GM23338 (cell line): ENCODE data around the gene ZBTB45. TPM values are rescaled to one million over a fixed set of nuclear protein-coding genes. Genes with fewer than 3 reads are reported as not detected.

Experiments used
- ATAC-seq: fragments of 200-7000 bp; cut with Tn5 transposase; 3 replicates; pipeline ENCODE4 v1.9.1; 2020
- DNase-seq: peaks from one replicate; pipeline ENCODE4 v3.0.0-alpha.2; 2015; ENCODE audit warnings: low spot score
- H2AFZ ChIP-seq: fragments of 200-600 bp; sonication (generic); 2 replicates; pipeline ENCODE4 v1.8.0; 2016; ENCODE audit warnings: antibody characterized with exemption, mild to moderate bottlenecking, moderate library complexity
- H3F3A ChIP-seq: fragments of 200-600 bp; sonication (generic); replicated peaks from 2 replicates; pipeline ENCODE4 v1.8.0; 2017; ENCODE audit warnings: antibody characterized with exemption, mixed run types, low read depth
- H3K27ac ChIP-seq: fragments of 200-600 bp; sonication (generic); 2 replicates; pipeline ENCODE4 v1.6.1; 2016; ENCODE audit warnings: low read depth
- H3K27me3 ChIP-seq: fragments of 200-600 bp; sonication (generic); 2 replicates; pipeline ENCODE4 v1.8.0; 2016; ENCODE audit warnings: mild to moderate bottlenecking, mixed run types, moderate library complexity; ENCODE audit not compliant: insufficient read depth
- H3K36me3 ChIP-seq: fragments of 200-600 bp; sonication (generic); 2 replicates; pipeline ENCODE4 v1.8.0; 2016; ENCODE audit warnings: mild to moderate bottlenecking; ENCODE audit not compliant: insufficient read depth
- H3K4me1 ChIP-seq: fragments of 200-600 bp; sonication (generic); 2 replicates; pipeline ENCODE4 v1.8.0; 2016; ENCODE audit warnings: mild to moderate bottlenecking, moderate library complexity; ENCODE audit not compliant: insufficient read depth
- H3K4me2 ChIP-seq: fragments of 200-600 bp; sonication (generic); 2 replicates; pipeline ENCODE4 v1.7.1; 2017; ENCODE audit warnings: mixed run types
- H3K4me3 ChIP-seq: fragments of 200-600 bp; sonication (generic); 2 replicates; pipeline ENCODE4 v1.6.1; 2016; ENCODE audit warnings: mixed run types
- H3K79me2 ChIP-seq: fragments of 200-600 bp; sonication (generic); replicated peaks from 2 replicates; pipeline ENCODE4 v1.8.0; 2017; ENCODE audit warnings: mild to moderate bottlenecking; ENCODE audit not compliant: insufficient read depth
- H3K9me2 ChIP-seq: fragments of 200-600 bp; sonication (generic); 2 replicates; pipeline ENCODE4 v1.8.0; 2017; ENCODE audit not compliant: insufficient read depth
- H4K20me1 ChIP-seq: fragments of 200-600 bp; sonication (generic); replicated peaks from 2 replicates; pipeline ENCODE4 v1.8.0; 2017; ENCODE audit warnings: mild to moderate bottlenecking; ENCODE audit not compliant: insufficient read depth
- H3K27ac Mint-ChIP-seq: 2 replicates; pipeline ENCODE4 v1.8.0; 2020; ENCODE audit warnings: inconsistent platforms, mild to moderate bottlenecking, moderate library complexity, mixed read lengths
- H3K27me3 Mint-ChIP-seq: 3 replicates; pipeline ENCODE4 v1.8.0; 2022; ENCODE audit warnings: low read depth, mild to moderate bottlenecking, moderate library complexity, mixed read lengths, inconsistent platforms; ENCODE audit not compliant: insufficient read depth, poor library complexity
- H3K36me3 Mint-ChIP-seq: 3 replicates; pipeline ENCODE4 v1.8.0; 2021; ENCODE audit warnings: low read depth, mild to moderate bottlenecking, inconsistent platforms, moderate library complexity, mixed read lengths
- H3K4me1 Mint-ChIP-seq: 3 replicates; pipeline ENCODE4 v1.8.0; 2020; ENCODE audit warnings: mild to moderate bottlenecking, inconsistent platforms, mixed read lengths
- H3K4me3 Mint-ChIP-seq: 3 replicates; pipeline ENCODE4 v1.8.0; 2021; ENCODE audit warnings: moderate library complexity, mild to moderate bottlenecking, inconsistent platforms, mixed read lengths
- H3K9me3 Mint-ChIP-seq: 3 replicates; pipeline ENCODE4 v1.8.0; 2020; ENCODE audit warnings: moderate library complexity, mild to moderate bottlenecking, inconsistent platforms, mixed read lengths
- CREB1 ChIP-seq: fragments of 250-450 bp; sonication (Bioruptor Pico); IDR thresholded peaks from 2 replicates; pipeline ENCODE4 v1.5.0; 2020; ENCODE audit warnings: low read depth, mild to moderate bottlenecking, moderate library complexity
- CTCF ChIP-seq, 2 experiments: fragments of 200-600 bp in 1 of 2; sonication (generic) in 1 of 2; conservative IDR thresholded peaks; 2 replicates each; pipeline versions ENCODE4 v1.5.1 to v1.6.1; 2016 to 2017; ENCODE audit warnings: antibody characterized with exemption in 2 of 2, low read depth in 2 of 2, mild to moderate bottlenecking in 2 of 2, moderate library complexity in 1 of 2
- EZH2 ChIP-seq: fragments of 200-600 bp; sonication (generic); IDR thresholded peaks from one replicate; pipeline ENCODE4 v1.8.0; 2017; ENCODE audit warnings: antibody characterized with exemption, mild to moderate bottlenecking, low read depth; ENCODE audit not compliant: unreplicated experiment
- EZH2phosphoT487 ChIP-seq: fragments of 200-600 bp; sonication (generic); IDR thresholded peaks from one replicate; pipeline ENCODE4 v1.8.1; 2018; ENCODE audit warnings: antibody characterized with exemption; ENCODE audit not compliant: unreplicated experiment
- JUNB ChIP-seq: IDR thresholded peaks from one replicate; pipeline ENCODE4 v1.6.1; 2016; ENCODE audit warnings: antibody characterized with exemption; ENCODE audit not compliant: unreplicated experiment
- NANOG ChIP-seq: IDR thresholded peaks from 2 replicates; pipeline ENCODE4 v1.6.1; 2016; ENCODE audit warnings: antibody characterized with exemption, borderline replicate concordance
- POLR2AphosphoS5 ChIP-seq: IDR thresholded peaks from 2 replicates; pipeline ENCODE4 v1.6.1; 2016; ENCODE audit warnings: antibody characterized with exemption, low read depth
- STAT1 ChIP-seq: IDR thresholded peaks from one replicate; pipeline ENCODE4 v1.6.1; 2016; ENCODE audit warnings: antibody characterized with exemption; ENCODE audit not compliant: unreplicated experiment
- ZNF114 ChIP-seq: fragments of 250-450 bp; sonication (Bioruptor Pico); IDR thresholded peaks from 2 replicates; pipeline ENCODE4 v1.5.0; 2020; ENCODE audit warnings: mild to moderate bottlenecking, moderate library complexity
- ZNF331 ChIP-seq: fragments of 250-450 bp; sonication (Bioruptor Pico); IDR thresholded peaks from 2 replicates; pipeline ENCODE4 v1.5.0; 2020; ENCODE audit warnings: low read depth, mild to moderate bottlenecking, moderate library complexity
- polyA plus RNA-seq: library from polyadenylated mRNA; unstranded; fragments of >200 nt; fragmentation: Nextera tagmentation; extraction: Ambion mirVana; gene quantifications from 2 replicates; pipeline ENCODE4 v1.2.1, GENCODE V29; 2016
- total RNA-seq: library from RNA; depleted of rRNA; stranded (reverse); fragments of >200 nt; shearing (Covaris generic); gene quantifications from 2 replicates; pipeline ENCODE4 v1.2.3, GENCODE V29; 2014
- TF ChIP-seq, protein P1 (sequence below): IDR thresholded peaks from 2 replicates; pipeline ENCODE4 v1.6.1; 2016; ENCODE audit warnings: antibody characterized with exemption
- TF ChIP-seq, protein P2 (sequence below): IDR thresholded peaks from one replicate; pipeline ENCODE4 v1.6.1; 2018; ENCODE audit warnings: antibody characterized with exemption; ENCODE audit not compliant: unreplicated experiment
- TF ChIP-seq, protein P3 (sequence below): fragments of 250-450 bp; sonication (Bioruptor Pico); IDR thresholded peaks from 2 replicates; pipeline ENCODE4 v1.5.0; 2020; ENCODE audit warnings: mild to moderate bottlenecking, moderate library complexity

The ZBTB45 gene
- total and polyA plus RNA-seq, 2 experiments from 2014 or later = 9.5 to 10.4 TPM

DNA sequence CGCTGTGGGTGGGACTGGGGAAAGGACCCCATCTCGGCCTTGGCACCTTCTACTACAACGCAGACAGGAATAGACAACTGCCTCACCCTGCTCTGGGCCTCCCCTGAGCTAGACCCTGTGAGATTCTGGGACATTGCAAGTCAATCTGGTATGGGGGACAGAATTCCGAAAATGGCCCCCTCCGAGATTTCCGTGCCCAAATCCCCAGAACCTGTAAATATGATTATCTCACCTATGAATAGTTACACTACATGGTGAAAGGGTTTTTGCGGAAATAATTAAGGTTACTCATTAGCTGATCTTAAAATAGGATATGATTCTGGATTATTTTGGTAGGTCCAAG, 618 bp upstream of the ZBTB45 start:
- peak overlapping the region; percentile 85 for H3K4me2 ChIP-seq
- Mint-ChIP-seq H3K27me3 (peaks cover 35% of the 10 kb centered on the region), H3K4me1 (peaks cover 46% of the 10 kb centered on the region), H3K27ac (peak overlapping the region; percentile 98), H3K9me3 (no peaks in the 10 kb centered on the region; the same call in 2 of the 3 replicates), H3K36me3 (peaks cover 16% of the 10 kb centered on the region), H3K4me3 (peak overlapping the region; percentile 86)
- no peaks in the 10 kb centered on the region for H3K9me2 ChIP-seq
- peak overlapping the region; percentile 93; the same call in 1 of the 2 replicates for H2AFZ ChIP-seq
- H3K79me2 ChIP-seq = peaks cover 8% of the 10 kb centered on the region; the same call in 1 of the 2 replicates
- TF ChIP-seq ZNF114 (CRISPR knock-in tag) = no peak
- TF ChIP-seq, protein P1, sequence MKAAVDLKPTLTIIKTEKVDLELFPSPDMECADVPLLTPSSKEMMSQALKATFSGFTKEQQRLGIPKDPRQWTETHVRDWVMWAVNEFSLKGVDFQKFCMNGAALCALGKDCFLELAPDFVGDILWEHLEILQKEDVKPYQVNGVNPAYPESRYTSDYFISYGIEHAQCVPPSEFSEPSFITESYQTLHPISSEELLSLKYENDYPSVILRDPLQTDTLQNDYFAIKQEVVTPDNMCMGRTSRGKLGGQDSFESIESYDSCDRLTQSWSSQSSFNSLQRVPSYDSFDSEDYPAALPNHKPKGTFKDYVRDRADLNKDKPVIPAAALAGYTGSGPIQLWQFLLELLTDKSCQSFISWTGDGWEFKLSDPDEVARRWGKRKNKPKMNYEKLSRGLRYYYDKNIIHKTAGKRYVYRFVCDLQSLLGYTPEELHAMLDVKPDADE = no peak
- TF ChIP-seq EZH2 = no peak
- TF ChIP-seq CREB1 (CRISPR knock-in tag) = no peak
- TF ChIP-seq, protein P2, sequence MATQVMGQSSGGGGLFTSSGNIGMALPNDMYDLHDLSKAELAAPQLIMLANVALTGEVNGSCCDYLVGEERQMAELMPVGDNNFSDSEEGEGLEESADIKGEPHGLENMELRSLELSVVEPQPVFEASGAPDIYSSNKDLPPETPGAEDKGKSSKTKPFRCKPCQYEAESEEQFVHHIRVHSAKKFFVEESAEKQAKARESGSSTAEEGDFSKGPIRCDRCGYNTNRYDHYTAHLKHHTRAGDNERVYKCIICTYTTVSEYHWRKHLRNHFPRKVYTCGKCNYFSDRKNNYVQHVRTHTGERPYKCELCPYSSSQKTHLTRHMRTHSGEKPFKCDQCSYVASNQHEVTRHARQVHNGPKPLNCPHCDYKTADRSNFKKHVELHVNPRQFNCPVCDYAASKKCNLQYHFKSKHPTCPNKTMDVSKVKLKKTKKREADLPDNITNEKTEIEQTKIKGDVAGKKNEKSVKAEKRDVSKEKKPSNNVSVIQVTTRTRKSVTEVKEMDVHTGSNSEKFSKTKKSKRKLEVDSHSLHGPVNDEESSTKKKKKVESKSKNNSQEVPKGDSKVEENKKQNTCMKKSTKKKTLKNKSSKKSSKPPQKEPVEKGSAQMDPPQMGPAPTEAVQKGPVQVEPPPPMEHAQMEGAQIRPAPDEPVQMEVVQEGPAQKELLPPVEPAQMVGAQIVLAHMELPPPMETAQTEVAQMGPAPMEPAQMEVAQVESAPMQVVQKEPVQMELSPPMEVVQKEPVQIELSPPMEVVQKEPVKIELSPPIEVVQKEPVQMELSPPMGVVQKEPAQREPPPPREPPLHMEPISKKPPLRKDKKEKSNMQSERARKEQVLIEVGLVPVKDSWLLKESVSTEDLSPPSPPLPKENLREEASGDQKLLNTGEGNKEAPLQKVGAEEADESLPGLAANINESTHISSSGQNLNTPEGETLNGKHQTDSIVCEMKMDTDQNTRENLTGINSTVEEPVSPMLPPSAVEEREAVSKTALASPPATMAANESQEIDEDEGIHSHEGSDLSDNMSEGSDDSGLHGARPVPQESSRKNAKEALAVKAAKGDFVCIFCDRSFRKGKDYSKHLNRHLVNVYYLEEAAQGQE = no peak
- TF ChIP-seq CTCF (conservative IDR thresholded peaks at IDR 0.05; ENCODE audit: low read depth in 2 of 2) = no peak
- TF ChIP-seq ZNF331 = no peak
- TF ChIP-seq EZH2phosphoT487 = no peak
- TF ChIP-seq NANOG = no peak
- TF ChIP-seq, protein P3, sequence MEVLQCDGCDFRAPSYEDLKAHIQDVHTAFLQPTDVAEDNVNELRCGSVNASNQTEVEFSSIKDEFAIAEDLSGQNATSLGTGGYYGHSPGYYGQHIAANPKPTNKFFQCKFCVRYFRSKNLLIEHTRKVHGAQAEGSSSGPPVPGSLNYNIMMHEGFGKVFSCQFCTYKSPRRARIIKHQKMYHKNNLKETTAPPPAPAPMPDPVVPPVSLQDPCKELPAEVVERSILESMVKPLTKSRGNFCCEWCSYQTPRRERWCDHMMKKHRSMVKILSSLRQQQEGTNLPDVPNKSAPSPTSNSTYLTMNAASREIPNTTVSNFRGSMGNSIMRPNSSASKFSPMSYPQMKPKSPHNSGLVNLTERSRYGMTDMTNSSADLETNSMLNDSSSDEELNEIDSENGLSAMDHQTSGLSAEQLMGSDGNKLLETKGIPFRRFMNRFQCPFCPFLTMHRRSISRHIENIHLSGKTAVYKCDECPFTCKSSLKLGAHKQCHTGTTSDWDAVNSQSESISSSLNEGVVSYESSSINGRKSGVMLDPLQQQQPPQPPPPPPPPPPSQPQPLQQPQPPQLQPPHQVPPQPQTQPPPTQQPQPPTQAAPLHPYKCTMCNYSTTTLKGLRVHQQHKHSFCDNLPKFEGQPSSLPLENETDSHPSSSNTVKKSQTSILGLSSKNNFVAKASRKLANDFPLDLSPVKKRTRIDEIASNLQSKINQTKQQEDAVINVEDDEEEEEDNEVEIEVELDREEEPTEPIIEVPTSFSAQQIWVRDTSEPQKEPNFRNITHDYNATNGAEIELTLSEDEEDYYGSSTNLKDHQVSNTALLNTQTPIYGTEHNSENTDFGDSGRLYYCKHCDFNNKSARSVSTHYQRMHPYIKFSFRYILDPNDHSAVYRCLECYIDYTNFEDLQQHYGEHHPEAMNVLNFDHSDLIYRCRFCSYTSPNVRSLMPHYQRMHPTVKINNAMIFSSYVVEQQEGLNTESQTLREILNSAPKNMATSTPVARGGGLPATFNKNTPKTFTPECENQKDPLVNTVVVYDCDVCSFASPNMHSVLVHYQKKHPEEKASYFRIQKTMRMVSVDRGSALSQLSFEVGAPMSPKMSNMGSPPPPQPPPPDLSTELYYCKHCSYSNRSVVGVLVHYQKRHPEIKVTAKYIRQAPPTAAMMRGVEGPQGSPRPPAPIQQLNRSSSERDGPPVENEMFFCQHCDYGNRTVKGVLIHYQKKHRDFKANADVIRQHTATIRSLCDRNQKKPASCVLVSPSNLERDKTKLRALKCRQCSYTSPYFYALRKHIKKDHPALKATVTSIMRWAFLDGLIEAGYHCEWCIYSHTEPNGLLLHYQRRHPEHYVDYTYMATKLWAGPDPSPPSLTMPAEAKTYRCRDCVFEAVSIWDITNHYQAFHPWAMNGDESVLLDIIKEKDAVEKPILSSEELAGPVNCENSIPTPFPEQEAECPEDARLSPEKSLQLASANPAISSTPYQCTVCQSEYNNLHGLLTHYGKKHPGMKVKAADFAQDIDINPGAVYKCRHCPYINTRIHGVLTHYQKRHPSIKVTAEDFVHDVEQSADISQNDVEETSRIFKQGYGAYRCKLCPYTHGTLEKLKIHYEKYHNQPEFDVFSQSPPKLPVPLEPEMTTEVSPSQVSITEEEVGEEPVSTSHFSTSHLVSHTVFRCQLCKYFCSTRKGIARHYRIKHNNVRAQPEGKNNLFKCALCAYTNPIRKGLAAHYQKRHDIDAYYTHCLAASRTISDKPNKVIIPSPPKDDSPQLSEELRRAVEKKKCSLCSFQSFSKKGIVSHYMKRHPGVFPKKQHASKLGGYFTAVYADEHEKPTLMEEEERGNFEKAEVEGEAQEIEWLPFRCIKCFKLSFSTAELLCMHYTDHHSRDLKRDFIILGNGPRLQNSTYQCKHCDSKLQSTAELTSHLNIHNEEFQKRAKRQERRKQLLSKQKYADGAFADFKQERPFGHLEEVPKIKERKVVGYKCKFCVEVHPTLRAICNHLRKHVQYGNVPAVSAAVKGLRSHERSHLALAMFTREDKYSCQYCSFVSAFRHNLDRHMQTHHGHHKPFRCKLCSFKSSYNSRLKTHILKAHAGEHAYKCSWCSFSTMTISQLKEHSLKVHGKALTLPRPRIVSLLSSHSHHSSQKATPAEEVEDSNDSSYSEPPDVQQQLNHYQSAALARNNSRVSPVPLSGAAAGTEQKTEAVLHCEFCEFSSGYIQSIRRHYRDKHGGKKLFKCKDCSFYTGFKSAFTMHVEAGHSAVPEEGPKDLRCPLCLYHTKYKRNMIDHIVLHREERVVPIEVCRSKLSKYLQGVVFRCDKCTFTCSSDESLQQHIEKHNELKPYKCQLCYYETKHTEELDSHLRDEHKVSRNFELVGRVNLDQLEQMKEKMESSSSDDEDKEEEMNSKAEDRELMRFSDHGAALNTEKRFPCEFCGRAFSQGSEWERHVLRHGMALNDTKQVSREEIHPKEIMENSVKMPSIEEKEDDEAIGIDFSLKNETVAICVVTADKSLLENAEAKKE = no peak
- no peak for TF ChIP-seq JUNB
- no peak for TF ChIP-seq STAT1
- no peak for TF ChIP-seq POLR2AphosphoS5
- ATAC-seq = no peak
- DNase-seq = no peak
- peaks cover 32% of the 10 kb centered on the region for H3K4me1 ChIP-seq
- H4K20me1 ChIP-seq = no peaks in the 10 kb centered on the region
- peak overlapping the region; percentile 97 for H3K27ac ChIP-seq
- no peaks in the 10 kb centered on the region for H3K36me3 ChIP-seq
- H3K4me3 ChIP-seq = peak overlapping the region; percentile 94
- no peaks in the 10 kb centered on the region for H3K27me3 ChIP-seq
- peaks cover 28% of the 10 kb centered on the region for H3F3A ChIP-seq
